ENCODE measurements around the gene RNF146.

Gene RNF146

DNA sequence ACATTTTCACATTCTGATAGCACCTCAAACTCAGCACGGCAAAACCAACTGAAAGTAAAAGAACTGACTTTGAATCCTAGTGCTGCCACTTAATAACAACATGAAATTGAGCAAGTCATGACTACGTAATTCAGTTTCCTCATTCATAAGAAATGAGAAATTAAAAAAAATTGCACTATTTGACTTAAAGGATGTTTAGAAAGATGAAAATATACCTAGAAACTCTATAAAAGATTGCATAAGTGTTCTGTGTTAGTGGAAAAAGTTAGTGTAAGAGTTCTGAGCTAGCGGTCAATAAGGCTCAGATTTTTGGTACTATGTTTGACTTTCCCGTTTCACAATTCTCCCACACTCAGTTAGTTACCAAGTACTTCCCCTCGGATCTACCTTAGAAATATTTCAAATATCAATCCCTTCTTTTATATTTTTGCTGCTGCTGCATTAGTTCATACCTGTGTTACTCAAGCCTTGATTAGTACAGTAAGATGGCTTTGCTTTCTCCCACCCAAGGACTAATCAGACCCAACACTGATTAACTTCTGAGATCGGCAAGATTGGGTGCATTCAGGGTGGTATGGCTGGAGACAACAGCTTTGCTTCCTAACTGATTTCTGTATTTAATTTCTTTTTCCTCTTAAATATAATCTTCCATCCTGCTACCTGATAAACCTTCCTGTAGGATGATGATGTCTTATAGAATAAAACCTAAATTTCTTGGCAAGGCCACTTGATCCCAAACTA lies 50.9 kb downstream of the RNF146 start:
- TF ChIP-seq POLR2AphosphoS5 (IDR thresholded peaks at IDR 0.05; ENCODE audit: low read depth) (no peak), GABPA (IDR thresholded peaks at IDR 0.05; ENCODE audit: low read depth) (no peak), REST (IDR thresholded peaks at IDR 0.05; ENCODE audit: insufficient replicate concordance, low read depth) (no peak), SPI1 (IDR thresholded peaks at IDR 0.05; ENCODE audit: borderline replicate concordance, low read depth) (no peak)
- TF ChIP-seq, protein P1, sequence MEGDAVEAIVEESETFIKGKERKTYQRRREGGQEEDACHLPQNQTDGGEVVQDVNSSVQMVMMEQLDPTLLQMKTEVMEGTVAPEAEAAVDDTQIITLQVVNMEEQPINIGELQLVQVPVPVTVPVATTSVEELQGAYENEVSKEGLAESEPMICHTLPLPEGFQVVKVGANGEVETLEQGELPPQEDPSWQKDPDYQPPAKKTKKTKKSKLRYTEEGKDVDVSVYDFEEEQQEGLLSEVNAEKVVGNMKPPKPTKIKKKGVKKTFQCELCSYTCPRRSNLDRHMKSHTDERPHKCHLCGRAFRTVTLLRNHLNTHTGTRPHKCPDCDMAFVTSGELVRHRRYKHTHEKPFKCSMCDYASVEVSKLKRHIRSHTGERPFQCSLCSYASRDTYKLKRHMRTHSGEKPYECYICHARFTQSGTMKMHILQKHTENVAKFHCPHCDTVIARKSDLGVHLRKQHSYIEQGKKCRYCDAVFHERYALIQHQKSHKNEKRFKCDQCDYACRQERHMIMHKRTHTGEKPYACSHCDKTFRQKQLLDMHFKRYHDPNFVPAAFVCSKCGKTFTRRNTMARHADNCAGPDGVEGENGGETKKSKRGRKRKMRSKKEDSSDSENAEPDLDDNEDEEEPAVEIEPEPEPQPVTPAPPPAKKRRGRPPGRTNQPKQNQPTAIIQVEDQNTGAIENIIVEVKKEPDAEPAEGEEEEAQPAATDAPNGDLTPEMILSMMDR (IDR thresholded peaks at IDR 0.05; ENCODE audit: insufficient read depth, low read length): no peak
- DNase-seq (ENCODE audit: low read depth in 1 of 2, low spot score in 1 of 2): peak in 1 of 2 experiments; percentile 17
- H3K27me3 ChIP-seq (ENCODE audit: insufficient read depth, poor library complexity, severe bottlenecking): no peaks in the 10 kb centered on the region
- H3K27ac ChIP-seq (replicated peaks): peak overlapping the region; percentile 20
- no peak overlapping the region for H3K4me3 ChIP-seq (replicated peaks; ENCODE audit: insufficient read depth, low read length)

DNA sequence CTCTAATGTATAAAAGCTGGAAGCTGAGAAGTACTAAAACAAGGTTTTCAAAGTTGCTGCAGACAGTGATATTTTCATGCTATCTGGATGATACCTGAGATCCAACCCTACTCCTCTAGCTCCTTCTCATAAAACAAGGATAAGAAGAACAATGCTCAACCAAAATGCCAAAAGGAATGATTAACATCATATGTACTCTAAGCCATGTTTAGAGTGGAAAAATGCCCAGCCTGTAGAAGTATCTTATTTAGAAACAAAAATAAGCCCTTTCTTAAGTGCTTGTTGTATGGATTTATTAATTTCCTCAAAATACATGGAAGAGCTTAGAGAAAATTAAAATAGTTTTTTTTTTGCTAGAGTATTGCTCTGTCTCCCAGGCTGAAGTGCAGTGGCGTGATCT lies 53.0 kb downstream of the RNF146 start:
- DNase-seq (ENCODE audit: low read depth in 1 of 2, low spot score in 1 of 2): no peak

More for the DNA sequence above, 53.0 kb downstream of the RNF146 start:
- no peaks in the 10 kb centered on the region for H3K27me3 ChIP-seq (ENCODE audit: insufficient read depth, poor library complexity, severe bottlenecking)
- TF ChIP-seq, protein P1 (IDR thresholded peaks at IDR 0.05; ENCODE audit: insufficient read depth, low read length): no peak
- TF ChIP-seq POLR2AphosphoS5 (IDR thresholded peaks at IDR 0.05; ENCODE audit: low read depth) (no peak), SPI1 (IDR thresholded peaks at IDR 0.05; ENCODE audit: borderline replicate concordance, low read depth) (no peak), REST (IDR thresholded peaks at IDR 0.05; ENCODE audit: insufficient replicate concordance, low read depth) (no peak), GABPA (IDR thresholded peaks at IDR 0.05; ENCODE audit: low read depth) (no peak)
- no peak overlapping the region for H3K4me3 ChIP-seq (replicated peaks; ENCODE audit: insufficient read depth, low read length)
- no peak overlapping the region for H3K27ac ChIP-seq (replicated peaks)

Measured in HL-60 (cell line).